ENCODE measurements around the gene MTUS2.
"Not testable (repeated sequence)": the region's sequence is repeated elsewhere in the genome, so short reads cannot be mapped to it uniquely, and the experiment has no call there.

The MTUS2 gene

DNA sequence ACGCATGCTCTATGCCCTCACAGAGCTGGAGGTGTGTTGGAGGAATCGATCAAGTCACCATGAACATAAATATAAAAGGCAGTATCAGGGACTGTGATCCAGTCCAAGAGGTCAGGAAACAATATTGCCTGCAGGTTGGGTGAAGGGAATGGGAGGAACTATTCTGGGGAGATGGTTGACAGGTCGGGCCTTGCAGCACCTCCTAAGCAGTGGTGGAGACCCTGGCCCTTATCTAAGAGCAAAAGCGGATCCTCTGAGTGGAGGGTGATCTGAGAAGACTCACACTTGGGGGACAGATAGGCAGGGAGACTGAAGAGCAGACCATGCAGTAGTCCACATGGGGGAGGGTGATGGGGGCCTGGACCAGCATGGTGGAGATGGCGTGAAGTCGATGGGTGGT, 561.9 kb downstream of the MTUS2 start:
- in situ Hi-C loops (cut with HindIII; ENCODE audit: low sequenced_read_pairs), result no loop called here

DNA sequence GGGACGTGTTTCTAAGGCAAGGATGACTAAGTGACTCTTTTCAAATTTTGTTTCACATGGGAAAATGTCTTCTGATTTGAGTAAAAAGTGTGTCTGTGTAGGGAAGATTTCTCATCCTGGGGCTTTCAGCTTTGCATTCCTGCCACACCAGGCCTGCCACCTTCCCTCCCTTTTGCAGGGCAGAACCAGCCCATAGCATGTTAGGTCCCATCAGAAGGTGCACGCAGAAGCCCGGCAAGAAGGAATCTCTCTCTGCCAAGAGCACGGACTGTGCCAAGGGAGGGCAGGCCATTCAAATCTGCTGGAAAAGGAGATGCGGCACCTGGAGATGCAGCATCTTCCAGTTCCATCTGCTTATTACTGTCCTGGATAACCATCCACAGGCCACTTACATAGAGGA, 563.3 kb downstream of the MTUS2 start:
- in situ Hi-C loops (cut with HindIII; ENCODE audit: low sequenced_read_pairs), result no loop called here

DNA sequence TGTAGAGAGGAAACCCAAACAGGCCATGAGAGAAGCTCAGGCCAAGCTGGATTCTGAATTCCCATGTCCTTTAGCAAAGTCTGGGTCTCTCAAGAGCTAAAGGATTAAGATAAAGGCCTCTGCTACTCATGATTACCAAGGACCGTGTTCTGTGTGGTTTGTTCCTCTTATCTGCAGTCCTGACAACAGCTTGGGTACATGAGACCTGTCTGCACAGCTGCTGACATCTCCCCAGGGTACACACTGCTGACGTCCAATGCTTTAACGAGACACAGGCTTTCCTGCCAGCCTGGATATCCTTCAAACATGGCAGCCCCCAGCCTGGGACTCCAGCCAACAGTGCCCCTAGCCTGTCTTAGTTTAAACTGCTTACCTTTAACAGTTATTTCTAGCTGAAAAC, 564.3 kb downstream of the MTUS2 start:
- in situ Hi-C loops (cut with HindIII; ENCODE audit: low sequenced_read_pairs), result no loop called here

DNA sequence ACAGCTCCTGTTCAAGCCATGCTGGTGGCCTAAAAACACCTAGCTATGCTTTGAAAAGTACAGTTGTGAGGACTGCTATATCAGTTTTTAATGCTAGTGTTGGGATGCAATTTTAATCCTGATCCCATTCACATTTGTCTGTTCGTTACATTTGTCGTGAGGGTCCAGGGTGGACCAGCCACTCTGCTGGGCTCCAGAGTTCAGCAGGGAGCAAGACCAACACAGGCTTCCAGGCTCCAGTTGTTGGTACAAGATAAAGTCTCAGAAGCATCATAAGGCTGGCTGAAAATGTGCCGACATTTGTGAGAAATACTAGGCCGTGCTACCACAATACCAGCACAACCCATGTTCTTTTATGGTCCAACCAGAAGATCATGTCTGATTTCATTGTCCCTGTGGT, 564.7 kb downstream of the MTUS2 start:
- in situ Hi-C loops (cut with HindIII; ENCODE audit: low sequenced_read_pairs), result no loop called here

DNA sequence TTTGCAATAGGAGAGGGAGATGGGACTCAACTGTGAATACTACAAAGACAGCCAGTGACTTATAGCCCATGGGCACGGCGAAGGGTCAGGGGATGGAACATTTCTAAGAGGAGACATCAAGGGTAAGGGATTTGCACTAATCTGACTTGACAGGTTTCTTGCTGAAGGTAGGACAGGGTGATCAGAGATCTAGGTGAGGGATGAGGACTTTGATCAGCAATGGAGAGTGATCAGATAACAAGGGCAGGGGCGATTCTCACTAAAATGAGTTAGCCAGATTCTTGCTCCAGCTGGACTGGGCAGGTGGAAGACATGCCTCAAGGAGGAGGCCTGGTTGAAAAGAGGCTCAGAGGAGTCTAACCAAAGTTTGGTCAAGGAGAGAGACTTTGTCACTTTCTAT, 566.1 kb downstream of the MTUS2 start:
- in situ Hi-C loops (cut with HindIII; ENCODE audit: low sequenced_read_pairs), result no loop called here

DNA sequence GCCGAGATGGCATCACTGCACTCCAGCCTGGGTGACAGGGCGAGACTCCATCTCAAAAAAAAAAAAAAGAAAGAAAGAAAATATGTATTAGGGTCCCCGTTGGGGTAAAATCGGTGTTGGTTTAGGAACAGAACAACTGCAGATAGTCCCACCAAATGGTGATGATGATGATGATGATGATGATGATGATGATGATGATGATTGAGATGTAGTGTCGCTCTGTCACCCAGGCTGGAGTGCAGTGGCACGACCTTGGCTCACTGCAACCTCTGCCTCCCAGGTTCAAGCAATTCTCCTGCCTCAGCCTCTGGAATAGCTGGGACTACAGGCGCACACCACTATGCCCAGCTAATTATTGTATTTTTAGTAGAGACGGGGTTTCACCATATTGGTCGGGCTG, 570.5 kb downstream of the MTUS2 start:
- in situ Hi-C loops (cut with HindIII; ENCODE audit: low sequenced_read_pairs), result not testable (repeated sequence)

DNA sequence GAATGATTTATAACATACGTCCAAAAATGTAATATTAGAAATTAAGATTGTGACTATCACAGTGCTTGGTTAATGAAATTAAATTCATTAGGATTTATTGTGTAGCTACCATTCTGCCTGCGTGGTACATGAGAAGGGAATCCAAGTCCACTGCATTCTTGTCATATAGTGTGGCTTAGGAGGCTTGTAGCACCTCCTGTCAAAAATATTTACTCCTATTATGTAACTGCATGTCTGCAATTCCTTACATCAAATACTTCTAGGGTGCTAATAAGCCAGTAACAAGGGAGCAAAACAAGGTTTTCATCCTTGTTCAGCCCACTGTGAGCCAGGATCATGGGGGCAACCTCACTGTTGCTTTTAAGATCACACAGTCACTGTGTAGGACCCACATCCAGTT, 576.3 kb downstream of the MTUS2 start:
- in situ Hi-C loops (cut with HindIII; ENCODE audit: low sequenced_read_pairs), result no loop called here

DNA sequence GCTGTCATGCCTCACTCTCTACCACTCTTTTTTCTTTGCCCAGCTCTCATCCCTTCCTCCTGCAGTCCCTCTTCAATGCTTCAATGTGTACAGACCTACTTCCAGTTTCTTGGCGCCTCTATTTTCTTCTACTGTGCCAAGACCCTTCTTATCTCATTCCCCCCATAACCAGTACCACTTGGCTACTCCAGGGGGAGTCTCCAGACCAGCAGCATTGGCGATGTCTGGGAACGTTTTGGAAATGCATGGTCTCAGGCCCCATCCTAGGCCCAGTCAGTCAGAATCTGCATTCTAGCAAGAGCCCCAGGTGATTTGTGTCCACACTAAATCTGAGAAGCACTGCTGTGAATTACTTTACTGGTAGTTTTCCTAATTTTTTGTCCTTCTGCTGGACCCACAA, 577.1 kb downstream of the MTUS2 start:
- in situ Hi-C loops (cut with HindIII; ENCODE audit: low sequenced_read_pairs), result no loop called here

DNA sequence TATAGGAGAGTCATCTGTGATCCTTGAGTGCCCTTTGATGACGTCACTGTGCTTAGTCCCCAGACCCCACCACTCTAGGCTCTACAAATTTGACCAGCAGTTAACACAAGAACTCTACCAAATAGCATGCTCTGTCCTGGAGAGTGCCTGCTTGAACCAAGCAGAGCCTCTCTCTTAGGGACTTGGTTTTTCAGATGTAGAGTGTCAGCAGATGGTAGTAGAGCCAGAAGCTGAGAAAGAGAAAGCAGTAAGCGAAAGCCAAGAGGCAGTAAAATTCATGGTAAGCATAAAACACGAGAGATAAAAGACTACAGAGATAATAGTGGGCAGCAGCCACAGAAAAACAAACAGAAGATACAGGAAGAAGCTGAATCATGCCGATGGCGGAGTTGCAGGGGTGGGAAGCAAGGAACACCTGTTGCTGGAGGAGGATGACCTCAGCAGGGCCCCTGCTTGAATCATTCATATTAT, 582.1 kb downstream of the MTUS2 start:
- in situ Hi-C loops (cut with HindIII; ENCODE audit: low sequenced_read_pairs), result no loop called here

DNA sequence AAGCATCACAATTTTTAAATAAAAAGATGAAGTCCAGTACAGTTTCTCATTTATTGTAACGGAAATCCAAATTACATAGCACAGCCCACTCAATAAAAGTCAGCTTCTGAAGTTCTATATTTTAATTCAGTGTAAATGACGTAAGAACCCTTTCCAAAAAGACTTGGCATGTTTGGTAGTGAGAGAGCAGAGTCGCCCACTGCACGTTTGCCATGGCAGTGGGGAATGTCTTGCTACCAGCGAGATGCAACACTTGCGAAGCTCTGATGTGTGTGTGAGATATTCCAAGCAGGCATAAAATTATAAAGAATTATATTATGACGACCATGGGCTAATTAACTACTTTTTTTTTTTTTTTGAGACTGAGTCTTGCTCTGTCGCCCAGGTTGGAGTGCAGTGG, 585.3 kb downstream of the MTUS2 start:
- in situ Hi-C loops (cut with HindIII; ENCODE audit: low sequenced_read_pairs), result no loop called here

DNA sequence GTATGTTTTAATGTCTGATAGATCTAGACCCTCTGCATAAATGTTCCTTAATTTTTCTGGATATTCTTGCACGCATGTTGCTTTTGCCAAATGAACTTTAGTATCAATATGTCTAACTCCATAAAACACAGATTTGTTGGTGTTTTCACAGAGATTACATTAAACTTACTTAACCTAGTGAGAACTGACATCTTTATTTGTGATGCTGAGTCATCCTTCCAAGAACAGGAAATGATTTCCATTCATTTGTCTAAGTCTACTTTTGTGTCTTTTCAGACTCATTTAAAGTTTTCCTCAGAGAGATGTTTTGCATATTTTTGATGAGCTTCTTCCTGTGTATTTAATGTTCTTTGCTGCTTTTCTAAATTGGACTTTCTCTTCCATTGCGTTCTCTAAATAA, 591.3 kb downstream of the MTUS2 start:
- in situ Hi-C loops (cut with HindIII; ENCODE audit: low sequenced_read_pairs), result no loop called here

DNA sequence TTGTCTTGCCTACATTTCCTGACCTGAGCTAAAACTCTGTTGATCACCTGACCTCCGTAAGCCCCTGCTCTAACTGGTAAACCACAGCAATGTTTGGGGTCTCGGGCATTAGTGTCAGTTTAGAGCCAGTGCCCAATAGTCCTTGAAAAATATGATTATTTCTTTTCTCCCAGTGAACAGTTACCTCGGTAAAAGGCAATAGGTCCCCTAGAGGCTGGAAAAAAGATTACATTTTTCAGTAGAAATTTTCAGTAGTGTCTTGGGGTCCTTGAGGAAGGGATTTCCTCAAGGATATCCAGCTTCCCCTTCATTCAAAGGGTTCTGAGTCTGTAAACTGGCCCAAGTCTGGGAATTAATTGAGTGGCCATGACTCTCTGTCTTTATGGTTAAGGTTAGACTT, 597.9 kb downstream of the MTUS2 start:
- in situ Hi-C loops (cut with HindIII; ENCODE audit: low sequenced_read_pairs), result no loop called here

DNA sequence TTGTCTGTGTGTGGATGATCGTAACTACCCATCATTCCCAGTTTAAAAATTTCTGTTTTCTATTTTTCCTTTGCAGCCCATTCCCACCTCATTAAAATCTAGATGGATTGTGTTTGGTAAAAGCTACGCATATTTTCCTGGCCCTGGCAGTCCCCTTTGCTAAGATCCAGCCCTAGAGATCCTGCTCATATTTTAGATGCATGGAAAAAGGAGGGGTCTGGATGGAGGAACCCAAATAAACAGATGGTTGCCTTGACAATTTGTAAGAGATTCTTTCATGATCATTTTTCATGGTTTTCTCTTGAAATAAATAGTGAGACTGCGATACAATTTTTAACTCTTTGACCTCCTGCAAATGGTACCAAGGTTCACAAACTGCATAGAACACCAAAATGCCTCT, 601.0 kb downstream of the MTUS2 start:
- in situ Hi-C loops (cut with HindIII; ENCODE audit: low sequenced_read_pairs), result no loop called here

DNA sequence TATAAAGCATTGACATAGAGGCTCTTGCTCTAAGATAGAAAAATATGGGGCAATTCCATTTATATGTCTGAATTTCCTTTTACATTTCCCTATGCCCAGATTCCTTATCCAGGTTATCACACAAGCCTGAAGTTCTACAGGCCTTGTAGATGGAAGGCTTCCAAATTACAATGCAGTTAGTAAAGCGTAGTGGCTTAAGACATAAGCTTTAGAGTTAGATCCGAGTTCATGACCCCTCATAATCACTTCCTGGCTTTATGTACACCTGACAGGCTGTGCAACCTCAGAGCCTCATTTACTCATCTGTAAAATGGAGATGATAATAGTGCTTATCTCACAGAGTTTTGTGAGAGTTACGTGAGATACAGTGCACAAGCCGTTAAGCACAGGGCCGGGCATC, 601.9 kb downstream of the MTUS2 start:
- in situ Hi-C loops (cut with HindIII; ENCODE audit: low sequenced_read_pairs), result no loop called here

DNA sequence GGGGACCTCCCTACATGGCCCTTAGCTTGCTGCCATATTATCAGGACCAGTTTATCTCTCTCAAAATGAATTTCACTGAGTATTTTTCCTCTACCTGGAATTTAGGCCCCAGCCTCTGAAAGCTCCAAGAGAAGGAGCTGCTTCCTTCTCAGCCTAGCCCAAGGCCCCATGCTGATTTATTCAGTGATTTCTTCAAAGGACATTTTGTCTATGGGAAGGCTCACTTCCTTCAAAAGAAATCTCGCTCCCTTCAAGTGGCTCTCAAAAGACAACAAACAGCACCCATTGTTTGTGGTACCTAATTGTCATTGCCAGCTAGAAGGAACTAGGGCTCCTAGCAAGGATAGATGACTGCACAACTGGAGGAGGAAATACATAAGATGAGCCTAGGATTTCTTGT, 602.9 kb downstream of the MTUS2 start:
- in situ Hi-C loops (cut with HindIII; ENCODE audit: low sequenced_read_pairs), result no loop called here

DNA sequence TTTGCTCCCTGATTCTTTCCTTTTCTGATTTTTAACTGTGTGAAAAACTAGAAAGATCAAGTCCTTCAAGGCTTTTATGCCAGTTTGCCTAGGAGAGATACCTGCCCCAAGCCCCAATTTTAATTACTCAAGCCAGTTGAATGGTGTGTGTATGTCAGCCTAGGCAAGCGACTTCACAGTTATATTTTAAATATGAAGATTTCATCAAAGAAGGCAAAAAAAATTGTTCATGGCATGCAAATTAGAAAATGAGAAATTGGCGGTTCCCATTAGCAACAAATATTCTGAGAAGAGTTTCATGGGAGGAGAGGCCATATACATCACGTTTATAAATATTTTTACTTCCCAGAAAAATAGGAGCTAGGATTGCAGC, 607.8 kb downstream of the MTUS2 start:
- in situ Hi-C loops (cut with HindIII; ENCODE audit: low sequenced_read_pairs), result no loop called here

DNA sequence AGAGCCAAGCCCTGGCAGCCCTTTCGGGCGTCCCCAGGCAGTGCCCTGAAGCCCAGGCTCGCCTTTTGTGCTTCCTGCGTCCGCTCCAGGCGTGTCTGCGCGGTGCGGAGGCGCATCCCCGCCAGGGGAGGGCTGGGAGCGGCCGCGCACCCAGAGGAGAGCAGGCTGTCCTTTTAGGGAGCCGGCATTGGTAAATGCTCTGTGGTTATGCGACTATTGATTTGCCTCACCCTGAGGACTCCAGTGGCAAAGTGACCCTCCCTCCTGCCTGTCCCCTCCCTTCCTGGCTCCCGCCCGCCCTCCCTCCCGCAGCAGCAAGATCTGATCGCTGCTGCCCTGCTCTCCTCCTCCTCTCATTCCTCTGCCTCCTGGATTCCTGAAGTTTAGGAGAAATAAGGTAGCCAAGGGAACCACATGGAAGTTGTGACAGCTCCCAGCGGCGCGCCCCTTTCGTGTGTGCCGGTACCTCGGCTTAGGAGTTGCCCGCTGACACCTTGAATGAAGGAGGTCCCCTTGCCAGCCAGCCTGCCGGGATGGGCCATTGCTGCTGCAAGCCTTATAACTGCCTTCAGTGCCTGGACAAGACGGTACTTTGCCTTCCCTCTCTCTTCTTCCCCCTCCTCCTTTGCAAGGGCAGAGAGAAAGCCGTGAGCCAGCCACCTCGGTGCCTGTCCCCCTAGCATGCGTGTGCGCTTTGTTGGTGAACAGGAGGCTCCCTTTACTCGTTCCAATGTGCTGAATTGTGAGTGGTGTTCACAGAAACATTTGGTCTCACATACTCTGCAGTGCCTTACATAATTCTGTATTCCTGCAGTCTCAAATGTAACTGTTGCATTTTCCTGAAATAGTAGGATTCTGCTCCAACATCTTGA, 608.4 kb downstream of the MTUS2 start:
- in situ Hi-C loops (cut with HindIII; ENCODE audit: low sequenced_read_pairs), result no loop called here

DNA sequence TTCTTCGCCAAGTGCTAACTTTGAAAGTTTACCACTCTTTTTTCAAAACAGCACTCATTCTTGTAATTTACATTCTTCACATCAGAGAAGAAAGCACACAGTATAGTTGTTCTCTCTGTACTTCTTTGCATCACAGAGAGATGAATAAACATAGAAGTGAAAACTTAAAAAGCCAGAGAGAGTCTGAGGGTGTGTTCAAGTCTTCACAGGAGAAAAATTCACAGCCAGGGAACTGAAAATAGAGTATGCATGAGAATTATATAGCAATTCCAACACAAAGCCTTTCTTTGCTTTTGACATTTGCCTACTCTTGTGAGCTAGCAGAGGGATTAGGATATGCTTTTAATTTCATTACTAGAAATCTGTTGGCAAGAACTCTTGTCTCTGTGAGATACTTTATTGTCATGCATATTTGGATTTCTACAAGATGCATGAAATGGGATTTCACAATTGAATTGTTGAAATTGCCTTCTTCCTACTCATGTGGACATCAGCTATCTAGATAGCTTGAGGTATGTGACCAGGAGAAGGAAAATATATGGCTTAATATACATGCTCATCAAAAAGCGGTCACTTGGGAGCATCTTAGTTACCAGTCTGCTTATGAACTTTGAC, 609.3 kb downstream of the MTUS2 start:
- in situ Hi-C loops (cut with HindIII; ENCODE audit: low sequenced_read_pairs), result no loop called here

DNA sequence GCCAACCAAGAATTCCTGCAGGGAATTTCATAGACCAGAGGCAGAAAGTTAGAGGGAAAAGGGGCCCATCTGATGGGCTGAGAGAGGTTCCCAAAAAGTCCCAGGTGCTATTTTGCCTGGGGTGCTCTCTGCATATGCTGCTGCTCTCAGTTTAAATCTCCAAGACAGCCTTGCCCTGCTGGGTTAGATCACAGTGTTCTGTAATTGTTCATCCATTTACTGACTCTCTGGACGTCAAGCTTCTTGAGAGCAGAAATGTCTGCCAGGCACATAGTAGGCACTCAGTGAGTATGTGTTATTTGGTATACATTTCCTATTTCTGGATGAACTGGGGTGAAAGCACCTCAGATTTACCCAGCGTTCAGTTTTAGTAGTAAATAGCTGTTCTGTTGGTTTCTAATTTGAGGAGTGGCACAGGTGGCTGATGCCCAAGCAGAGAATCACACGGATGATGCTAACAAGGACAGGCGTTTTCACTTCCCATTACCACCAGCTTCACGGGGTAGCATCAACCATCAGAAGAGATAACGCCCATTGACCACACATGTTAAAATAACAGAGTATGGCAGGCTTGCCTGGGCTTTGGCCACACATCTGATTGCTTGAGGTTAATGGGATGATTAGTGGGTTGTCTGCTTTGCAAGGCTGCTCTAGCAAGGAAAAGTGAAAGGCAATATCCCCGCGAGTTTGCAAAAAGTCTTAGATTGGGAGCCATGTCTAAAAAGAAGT, 614.2 kb downstream of the MTUS2 start:
- in situ Hi-C loops (cut with HindIII; ENCODE audit: low sequenced_read_pairs), result no loop called here

DNA sequence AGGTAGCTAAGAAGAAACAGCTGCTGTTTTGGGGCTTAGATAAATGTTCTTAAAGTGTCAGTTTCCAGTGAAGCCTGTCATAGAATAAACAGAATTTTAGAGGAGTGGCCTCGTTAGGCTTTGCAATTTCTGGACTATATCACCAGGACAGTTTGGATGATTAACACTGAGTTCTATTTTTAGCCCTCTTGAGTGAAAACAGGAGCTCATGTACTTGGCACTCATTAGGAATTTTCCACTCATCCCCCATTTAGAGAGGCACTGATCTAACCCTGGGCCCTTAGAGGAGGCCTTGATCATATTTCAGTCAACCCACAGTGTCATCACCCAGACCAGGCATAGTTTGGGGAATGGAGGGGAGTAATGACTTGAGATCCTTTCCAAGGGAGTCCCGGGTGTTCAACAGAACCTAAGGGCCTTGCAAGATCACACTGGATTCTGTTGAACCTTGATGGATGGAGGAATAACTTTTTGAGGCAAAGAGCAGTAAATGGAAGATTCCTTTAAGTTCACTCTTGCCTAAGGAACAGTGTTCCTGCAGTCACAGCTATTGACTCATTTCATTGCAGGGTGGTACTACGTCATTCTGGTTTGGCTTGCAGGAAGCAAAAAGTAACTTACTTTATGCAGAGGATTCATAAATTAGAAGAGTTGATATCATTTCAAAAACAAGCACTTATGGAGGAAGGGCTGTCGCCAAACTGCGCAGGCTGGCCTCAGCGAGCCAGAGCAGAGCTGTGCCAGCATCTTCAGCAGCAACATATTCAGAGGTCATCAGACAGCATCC, 615.2 kb downstream of the MTUS2 start:
- in situ Hi-C loops (cut with HindIII; ENCODE audit: low sequenced_read_pairs), result no loop called here

DNA sequence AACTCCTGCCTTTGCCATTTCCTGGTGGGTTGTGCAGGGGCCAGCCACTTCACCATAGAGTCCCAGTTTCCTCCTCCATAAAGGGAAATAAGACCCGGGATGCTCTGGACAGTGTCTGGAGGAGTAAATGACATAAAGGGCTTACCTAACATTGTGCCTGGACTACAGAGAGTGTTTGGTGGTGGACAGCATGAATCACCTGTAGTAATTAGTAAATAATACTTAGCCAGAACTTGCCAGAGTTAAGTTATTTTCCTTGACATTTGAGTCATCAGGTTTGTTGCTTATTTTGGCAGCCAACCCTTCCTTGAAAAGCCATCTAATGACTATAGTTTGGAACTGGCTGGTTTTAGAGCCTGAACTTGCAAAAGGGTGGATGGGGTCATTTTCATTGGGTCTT, 616.2 kb downstream of the MTUS2 start:
- in situ Hi-C loops (cut with HindIII; ENCODE audit: low sequenced_read_pairs), result no loop called here

All from DLD1 (cell line).